SK-N-MC (cell line): ENCODE results near the gene PLIN5.
A peak's percentile ranks its signal among the peaks of the same experiment; 100 is the strongest.

Experiments used
- DNase-seq: peaks from one replicate; pipeline ENCODE4 v3.0.0-alpha.2; 2011; ENCODE audit warnings: low read depth, low spot score
- H3K27ac ChIP-seq: fragments of 200-600 bp; sonication (generic); 2 replicates; pipeline ENCODE4 v1.5.1; 2016; ENCODE audit warnings: mixed run types
- H3K36me3 ChIP-seq: fragments of 200-600 bp; sonication (generic); 2 replicates; pipeline ENCODE4 v1.6.1; 2017; ENCODE audit warnings: antibody characterized with exemption, low read length, mixed read lengths; ENCODE audit not compliant: insufficient read depth
- H3K4me3 ChIP-seq: fragments of 200-600 bp; sonication (generic); 2 replicates; pipeline ENCODE4 v1.5.1; 2016
- H3K9ac ChIP-seq: fragments of 200-600 bp; sonication (generic); 2 replicates; pipeline ENCODE4 v1.8.0; 2017; ENCODE audit warnings: mixed run types, mixed read lengths; ENCODE audit not compliant: insufficient read length
- H3K9me3 ChIP-seq: fragments of 200-600 bp; sonication (generic); 2 replicates; pipeline ENCODE4 v1.6.1; 2017; ENCODE audit warnings: low read depth, mild to moderate bottlenecking, antibody characterized with exemption, low read length, moderate library complexity, mixed read lengths
- EZH2 ChIP-seq: fragments of 200-600 bp; sonication (generic); IDR thresholded peaks from one replicate; pipeline ENCODE4 v1.6.1; 2017; ENCODE audit warnings: antibody characterized with exemption
- FOXP2 ChIP-seq: optimal IDR thresholded peaks from 2 replicates; pipeline ENCODE3; 2011; ENCODE audit warnings: mild to moderate bottlenecking, moderate library complexity; ENCODE audit not compliant: insufficient read depth; ENCODE audit errors: extremely low read length, control extremely low read depth
- POLR2AphosphoS5 ChIP-seq: IDR thresholded peaks from 2 replicates; pipeline ENCODE4 v1.6.1; 2012; ENCODE audit warnings: mild to moderate bottlenecking, low read depth, low read length, borderline replicate concordance

Gene PLIN5

DNA sequence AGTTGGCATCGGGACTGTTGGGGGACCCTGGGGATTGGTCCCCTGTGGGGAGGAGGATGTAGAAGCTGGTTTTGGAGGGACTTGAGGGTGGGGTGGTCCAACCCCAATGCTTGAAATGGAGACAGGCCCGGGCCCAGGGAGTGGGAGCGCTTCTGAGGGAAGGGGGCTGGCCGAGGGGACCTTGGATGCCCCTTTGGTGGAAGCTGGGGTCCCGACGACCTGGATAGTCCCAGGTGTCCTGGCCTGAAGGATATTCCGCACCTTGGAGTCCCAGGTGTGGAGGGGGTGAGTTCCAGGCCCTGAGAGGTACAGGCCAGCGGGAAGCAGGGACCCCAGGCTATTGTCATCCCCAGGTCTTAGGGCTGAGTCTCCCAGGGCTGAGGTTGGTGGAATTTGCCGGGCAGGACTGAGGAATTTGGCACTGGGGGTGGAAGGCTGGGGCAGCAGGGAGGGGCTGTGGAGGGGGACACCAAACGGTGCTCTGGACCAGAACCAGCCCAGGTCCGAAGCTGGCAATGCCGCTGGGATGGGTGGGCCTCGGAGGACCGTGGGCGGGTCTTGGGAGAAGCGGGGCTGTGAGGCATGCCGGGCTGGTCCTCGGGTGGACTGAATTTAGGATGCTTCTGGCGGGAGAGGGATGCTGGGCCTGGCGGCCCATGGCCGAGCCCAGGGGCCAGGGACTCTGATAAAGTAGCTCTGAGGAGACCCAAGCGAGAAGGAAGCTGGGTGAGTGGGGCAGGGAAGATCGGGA, 61.1 kb downstream of the PLIN5 start:
- DNase-seq, result no peak
- Histone ChIP-seq H3K4me3 (peak overlapping the region; percentile 94; the same call in 1 of the 2 replicates), H3K27ac (no peak overlapping the region), H3K9me3 (no peaks in the 10 kb centered on the region), H3K36me3 (peaks cover 19% of the 10 kb centered on the region; the same call in 1 of the 2 replicates), H3K9ac (peak overlapping the region; percentile 51)
- TF ChIP-seq POLR2AphosphoS5 (no peak), FOXP2 (no peak), EZH2 (no peak)

DNA sequence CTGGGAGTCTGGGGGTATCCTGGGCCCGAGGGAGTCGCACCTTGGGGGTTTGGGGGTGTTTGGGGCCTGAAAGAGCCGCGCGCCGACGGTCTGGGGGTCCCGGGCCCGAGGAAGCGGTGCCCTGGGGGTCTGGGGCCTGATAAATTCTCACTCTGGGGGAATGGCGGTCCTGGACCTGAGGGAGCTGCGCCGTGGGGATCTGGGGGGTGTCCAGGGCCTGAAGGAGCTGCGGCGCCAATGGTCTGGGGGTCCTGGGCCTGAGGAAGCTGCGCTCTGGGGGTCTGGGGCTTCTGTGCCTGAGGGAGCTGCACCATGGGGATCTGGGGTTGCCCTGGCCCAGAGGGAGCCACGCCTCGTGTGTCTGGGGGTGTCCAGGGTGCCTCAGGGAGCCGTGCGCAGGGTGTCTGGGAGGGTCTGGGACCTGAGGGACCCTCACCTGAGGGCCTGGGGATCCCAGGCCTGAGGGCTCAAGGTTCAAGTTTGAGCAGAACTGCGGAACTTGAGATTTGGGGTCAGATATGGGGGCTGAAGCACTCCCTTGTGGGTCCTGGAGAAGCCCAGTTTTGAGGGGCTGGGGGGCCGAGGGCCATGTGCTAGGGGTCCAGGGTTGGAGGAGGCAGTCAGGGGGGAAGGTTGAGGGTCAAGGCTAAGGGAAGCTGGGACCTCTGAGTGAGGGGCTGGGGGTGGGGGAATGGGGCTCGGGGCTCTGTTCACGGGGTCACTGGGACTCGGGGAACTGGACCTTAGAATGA, 61.8 kb downstream of the PLIN5 start:
- Histone ChIP-seq H3K27ac (no peak overlapping the region), H3K36me3 (peaks cover 19% of the 10 kb centered on the region; the same call in 1 of the 2 replicates), H3K4me3 (peak overlapping the region; percentile 94), H3K9ac (peak overlapping the region; percentile 84), H3K9me3 (no peaks in the 10 kb centered on the region)
- no peak for TF ChIP-seq EZH2
- no peak for DNase-seq
